HG03558 (cell line): Measurements from ENCODE around the gene PPARA.

Source experiments
- ATAC-seq: cut with Tn5 transposase; IDR thresholded peaks from one replicate; pipeline ENCODE4 v1.9.1; 2021; ENCODE audit warnings: moderate number of reproducible peaks; ENCODE audit not compliant: unreplicated experiment; ENCODE audit errors: extremely low read depth

Gene PPARA

DNA sequence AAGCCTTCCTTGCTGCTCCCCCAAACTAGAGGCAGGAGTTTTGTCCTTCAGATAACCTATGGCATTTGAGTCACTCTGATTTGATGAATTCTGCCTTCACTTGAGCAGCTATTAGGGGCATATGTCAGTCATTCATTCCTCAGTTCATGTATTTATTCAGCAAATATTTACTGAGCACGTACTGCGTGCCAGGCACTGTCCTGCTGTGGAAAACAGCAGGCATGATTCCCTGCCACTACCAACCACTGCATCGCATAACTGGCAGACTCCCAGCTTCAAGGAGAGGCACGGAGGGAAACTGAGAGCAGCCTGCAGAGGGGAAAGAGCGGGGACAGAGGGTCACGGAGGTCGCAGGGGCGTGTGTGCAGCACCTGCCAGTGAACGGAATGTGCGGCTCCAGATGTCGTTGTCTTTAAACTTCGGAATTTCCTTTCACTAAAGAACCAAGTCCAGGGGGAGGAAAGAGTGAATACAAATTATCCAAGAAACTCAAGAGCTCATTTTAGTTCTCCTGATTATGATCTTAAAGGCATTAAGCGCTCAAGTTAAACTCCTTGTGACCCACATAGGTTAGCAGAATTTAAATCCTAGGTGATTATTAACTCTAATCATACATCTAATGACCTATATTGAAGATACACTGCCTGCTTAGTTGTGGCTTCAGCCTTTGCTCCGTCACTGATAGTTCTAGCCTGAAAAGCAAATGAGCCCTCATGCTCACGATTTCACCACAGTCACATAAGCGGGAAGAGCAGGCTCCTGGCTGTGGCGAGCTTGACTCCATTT is 12.6 kb downstream of the PPARA start:
- no peak for ATAC-seq

DNA sequence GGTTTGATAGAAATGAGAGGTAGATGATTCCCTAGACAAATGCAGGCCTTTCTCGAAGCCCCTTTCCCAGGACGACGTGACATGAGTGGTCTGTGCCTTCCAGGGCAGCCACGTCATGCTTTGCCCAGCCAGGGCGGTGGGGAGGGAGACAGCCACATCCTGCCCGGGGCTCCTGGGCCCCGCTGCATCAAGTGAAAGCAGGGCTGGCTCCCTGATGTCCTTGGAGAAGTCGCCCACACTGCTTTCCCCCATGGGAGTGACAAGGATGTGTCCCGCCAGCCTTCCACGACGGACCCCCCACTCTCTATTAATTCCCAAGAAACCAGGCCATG is 13.2 kb downstream of the PPARA start:
- no peak for ATAC-seq

DNA sequence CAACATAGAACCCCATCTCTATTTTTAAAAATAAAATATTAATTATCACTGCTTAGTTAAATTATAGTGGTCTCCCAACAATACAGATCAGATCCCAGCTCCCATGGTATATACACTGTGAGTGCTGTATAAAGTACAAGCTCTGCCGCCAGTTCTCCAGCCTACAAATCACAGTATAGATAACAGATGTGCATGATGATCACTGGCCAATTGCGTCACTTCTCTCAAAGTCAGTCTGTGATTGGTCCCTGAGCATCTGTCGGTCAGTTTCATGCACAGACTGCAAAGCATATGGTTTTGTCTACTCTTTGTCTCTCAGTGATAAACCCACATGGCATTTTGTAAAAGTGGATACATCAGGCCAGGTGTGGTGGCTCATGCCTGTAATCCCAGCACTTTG is 15.7 kb downstream of the PPARA start:
- no peak for ATAC-seq

DNA sequence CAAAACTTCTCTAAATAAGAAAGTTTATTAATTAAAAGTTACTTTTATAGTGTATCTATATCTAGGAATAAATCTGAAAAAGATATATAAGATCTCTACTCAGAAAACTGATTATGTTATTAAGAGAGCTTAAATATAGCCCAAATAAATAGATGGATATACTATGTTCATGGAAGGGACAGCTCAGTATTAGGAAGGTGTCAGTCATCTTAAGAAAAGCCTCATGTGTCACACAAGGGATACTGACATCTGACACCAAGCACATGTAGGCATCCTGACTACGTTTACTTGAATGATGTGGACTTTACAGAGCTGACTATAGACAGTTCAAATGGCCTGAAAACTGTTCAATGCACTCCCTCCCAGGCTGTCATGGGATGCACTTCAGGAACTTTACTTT is 19.3 kb downstream of the PPARA start:
- no peak for ATAC-seq

DNA sequence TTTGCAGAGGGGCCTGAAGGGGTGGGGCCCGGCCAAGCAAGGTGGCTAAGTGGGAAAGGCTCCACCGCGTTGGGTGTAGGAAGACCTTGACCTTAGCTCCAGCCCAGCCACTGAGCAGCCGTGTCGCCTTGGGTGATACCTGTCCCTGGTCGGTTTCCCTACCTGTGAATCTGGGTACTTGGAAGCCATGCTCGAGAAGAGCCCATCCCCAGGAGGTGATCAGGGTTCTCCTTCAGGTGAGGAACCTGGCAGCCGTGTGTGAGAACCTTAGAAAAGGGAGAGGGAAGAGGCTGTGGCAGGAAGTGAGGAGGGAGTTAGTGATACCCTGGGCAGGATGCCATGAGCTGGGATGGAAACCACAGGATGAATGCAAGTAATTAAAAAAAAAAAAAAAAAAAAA is 21.6 kb downstream of the PPARA start:
- ATAC-seq, result no peak

DNA sequence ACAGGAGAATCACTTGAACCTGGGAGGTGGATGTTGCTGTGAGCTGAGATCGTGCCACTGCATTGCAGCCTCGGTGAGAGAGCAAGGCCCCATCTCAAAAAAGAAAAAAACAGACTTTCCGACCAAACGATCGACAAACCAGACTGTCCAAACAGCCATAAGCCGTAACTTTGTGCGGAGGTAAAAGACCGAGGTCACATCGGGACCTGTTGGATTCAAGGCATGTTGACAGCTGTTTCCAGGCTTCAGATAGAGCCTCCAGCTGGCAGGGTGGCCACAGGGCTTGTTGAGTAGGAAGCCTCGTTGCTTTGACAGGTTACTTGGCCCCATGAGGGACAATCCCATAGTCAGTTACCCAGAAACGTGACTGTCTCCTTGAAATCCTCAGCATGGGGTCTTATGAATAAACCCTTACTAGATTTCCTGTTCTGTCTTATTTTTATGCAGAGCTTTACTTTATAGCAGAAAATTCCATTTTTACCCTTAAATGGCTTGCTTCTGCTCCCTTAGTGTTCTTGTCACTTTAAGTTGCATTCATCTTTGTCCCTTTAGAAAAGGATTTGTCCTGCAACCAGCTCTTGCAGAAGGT is 22.3 kb downstream of the PPARA start:
- ATAC-seq, result no peak

DNA sequence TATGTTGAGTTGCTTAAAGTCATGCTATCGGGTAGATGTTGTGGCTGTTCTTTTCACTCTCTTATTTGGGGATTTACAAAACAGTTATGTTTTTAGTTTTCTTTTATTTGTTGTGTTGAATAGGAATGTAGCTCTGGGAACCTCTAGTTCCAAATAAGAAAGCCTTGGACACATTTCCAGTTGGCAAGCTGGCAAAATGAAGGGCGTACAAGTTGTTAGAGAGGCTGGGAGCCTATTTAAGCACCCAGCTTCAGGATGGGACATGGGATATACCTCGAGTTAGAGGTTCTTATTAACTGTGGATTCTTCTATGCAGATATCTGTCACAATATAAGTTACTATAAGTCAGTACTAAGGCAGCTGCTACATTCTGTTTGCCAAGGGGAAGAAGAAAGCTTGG is 22.8 kb downstream of the PPARA start:
- ATAC-seq, result no peak

DNA sequence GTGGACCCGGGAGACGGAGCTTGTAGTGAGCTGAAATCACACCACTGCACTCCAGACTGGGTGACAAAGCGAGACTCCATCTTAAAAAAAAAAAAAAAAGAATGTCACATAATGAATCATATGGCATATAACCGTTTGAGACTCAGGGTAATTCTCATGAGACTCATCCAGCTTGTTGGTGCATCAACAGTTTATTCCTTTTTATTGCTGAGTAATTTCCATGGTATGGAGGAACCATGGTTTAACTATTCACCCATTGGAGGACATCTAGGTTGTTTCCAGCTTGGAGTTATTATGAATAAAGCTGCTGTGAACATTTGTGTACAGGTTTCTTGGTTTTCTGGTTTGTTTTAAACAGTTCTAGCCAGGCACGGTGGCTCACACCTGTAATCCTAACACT is 25.3 kb downstream of the PPARA start:
- ATAC-seq, result no peak

DNA sequence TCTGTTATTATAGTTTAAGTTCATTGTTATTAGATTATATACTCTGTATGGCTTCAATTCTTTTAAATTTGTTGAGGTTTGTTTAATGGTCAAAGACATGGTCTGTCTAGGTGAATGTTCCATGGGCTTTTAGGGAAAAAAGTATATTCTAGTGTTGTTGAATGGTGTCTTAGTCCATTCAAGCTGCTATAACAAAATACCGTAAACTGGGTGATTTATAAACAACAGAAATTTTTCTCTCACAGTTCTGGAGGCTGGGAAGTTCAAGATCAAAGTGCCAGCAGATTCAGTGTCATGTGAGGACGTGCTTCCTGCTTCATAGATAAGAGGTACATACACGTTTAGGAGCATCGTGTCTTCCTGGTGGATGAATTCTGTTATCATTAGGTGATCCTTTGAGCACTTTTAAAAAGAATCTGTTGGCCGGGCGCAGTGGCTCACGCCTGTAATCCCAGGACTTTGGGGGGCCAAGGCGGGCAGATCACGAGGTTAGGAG is 26.2 kb downstream of the PPARA start:
- ATAC-seq, result no peak

DNA sequence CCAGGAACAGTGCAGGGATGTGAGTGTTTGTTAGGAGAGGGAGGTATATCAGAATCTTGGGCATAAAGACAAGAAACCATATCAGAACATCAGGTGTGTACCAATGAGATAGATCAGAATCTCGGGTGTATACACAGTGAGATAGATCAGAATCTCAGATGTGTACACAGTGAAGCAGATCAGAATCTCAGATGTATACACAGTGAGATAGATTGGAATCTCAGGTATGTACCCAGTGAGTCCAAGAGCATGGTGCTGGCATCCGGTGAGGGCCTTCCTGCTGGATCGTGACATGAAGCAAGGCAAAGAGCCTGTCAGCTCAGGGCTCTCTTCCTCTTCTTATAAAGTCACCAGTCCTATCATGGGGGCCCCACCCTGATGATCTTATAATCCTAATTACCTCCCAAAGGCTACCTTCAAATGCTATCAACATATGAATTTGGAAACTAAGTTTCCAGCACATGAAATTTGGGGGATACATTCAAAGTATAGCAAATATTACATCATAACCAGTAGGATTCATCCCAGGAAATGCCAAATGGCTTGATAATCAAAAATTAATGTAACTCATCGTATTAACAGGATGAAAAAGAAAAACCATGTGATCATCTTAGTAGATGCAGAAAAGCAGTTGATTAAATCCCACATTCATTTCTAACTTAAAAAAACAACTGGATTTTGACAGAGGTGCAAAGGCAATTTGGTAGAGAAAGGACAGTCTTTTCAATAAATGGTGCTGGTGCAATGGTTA is 28.6 kb downstream of the PPARA start:
- ATAC-seq, result no peak

DNA sequence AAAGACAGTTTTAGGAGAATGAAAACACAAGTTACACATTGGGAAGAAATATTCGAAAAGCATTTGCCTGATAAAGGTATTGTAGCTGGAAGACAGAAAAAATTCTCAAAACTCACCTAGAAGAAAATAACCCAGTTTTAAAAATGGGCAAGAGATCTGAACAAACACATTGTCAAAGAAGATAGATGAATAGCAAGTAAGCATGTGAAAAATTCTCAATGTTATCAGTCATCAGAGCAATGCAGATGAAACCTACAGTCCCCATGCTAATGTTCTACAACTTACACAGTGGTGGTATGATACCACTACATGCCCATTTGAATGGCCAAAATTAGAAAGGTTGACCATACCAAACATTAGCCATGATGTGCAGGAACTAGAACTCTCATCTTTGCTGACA is 29.4 kb downstream of the PPARA start:
- no peak for ATAC-seq

DNA sequence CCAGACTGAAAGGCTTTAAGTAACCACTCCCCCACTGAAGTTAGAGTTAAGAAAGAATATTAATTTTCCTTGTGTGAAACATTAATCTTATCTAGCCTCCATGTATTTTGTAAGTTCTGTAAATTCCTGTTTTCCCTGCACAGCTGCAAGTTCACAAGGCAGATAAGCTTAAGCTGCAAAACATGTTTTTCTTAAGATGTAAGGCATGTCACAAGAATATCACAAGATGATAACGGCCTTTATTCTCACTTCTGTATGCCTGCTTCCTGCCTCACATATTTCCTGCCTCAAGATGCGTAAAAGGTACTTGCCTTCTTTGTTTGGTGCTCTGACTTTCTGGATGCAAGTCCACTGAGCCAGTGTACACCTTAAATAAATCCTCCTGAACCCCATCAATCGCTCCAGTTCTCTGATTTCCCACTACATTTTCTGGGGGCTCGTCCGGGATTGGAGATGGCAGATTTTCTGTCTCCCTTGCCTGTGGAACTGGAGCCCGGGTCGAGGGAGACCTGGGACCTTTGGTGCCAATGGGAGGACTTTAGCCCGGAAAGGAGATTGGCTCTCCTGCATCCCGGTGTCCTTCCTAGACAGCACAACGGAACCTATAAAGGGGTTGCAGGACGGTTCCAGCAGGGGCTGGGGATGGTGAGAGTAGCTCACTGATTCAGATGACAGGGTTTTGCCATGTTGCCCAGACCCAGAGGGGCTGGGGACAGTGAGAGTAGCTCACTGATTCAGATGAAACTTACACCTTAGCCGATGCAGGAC is 30.2 kb downstream of the PPARA start:
- ATAC-seq, result no peak

DNA sequence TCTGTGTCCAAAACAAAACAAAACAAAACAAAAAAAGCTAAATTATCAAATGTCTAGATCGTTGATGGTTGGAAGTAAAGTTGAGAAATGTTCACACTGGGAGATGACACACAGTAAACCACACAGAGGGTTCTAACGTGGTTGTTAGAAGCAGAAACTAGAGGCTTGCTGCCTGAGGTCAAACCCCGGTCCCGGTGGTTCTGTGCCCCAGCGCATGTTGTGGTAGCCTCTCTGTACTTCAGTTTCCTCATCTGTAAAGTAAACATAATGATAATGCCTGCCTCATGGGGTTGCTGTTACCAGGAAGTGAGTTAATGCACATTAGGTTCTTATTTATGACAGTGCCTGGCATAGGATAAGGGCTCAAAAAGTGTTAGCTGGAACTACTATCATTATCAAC is 33.4 kb downstream of the PPARA start:
- ATAC-seq, result no peak

DNA sequence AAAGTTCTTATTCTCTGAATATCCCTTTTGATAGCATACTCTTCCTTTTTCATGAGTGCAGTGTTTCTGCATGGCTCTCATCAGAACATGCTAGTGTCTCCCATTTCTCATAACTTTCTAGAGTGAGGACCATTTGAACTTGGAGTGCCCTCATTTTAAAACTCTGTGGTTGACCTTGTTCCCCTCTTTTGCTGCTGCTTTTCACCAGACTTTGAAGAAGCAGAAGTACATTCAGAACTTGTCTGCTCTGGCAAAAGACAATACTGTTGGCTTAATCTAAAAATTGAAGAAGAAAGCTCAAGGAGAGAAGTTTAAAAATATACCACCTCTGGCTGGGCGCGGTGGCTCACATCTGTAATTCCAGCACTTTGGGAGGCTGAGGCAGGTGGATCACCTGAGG is 35.0 kb downstream of the PPARA start:
- no peak for ATAC-seq

DNA sequence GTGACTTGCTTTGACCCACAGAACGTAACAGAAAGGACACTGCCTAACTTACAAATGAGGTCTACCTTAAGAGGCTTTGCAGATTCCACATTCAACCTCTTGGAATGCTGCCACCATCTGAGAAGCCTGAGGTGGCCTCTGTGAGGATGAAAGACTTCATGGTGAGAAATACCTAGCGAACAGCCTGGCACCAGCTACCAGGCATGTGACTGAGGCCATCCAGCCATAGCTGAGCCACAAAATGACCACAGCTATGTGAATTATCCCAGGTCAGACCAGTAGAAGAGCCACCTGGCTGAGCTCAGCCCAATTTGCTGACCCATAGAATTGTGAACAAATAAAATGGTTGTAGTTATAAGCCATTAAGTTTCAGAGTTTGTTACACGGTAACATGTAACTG is 37.5 kb downstream of the PPARA start:
- ATAC-seq, result no peak

DNA sequence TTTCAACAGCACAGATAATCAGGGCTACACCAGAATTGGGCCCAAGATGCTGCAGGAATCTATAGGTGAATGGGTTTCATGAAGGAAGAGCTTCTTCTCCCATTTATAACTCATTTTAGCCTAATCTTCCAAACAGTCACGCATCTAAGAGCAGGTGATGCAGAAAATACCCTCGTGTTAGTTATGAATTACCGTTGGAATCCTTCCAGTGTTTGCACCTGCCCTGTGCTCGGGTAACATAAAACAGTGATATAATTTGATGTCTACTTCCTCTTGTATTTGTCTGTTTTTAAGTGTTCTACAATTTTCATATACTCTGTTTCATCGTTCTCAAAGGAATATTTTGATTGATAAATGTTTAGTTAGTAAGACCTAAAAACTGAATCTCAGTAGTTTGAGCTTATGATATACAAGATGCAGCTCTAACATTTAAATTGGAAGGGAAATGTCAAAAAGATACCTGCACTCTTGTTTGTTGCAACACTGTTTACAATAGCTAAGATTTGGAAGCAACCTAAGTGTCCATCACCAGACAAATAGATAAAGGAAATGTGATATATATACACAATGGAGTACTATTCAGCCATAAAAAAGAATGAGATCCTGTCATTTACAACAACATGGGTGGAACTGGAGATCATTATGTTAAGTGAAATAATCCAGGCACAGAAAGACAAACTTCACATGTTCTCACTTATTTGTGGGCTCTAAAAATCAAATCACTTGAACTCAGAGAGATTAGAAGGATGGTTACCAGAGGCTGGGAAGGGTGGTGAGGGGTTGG is 42.1 kb downstream of the PPARA start:
- ATAC-seq, result no peak

DNA sequence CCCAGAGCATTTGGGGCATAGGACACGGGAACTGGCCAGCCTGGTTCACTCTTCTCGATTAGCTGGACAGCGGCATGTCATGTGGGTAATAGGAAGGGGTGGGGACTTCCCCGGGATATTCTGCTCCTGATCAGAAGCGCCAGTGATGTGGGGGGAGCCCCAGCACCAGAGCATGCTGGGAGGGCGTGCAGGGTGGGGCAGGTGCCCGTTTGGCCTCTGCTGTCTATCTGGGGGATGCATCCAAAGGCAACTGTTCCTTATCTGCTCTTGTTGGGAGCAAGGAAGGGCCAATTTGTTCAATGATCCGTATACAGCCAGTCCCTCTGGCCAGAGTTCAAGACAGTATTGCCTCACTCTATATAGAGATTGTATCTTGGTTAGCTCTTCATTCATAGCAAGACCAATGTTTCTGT is 43.6 kb downstream of the PPARA start:
- no peak for ATAC-seq

DNA sequence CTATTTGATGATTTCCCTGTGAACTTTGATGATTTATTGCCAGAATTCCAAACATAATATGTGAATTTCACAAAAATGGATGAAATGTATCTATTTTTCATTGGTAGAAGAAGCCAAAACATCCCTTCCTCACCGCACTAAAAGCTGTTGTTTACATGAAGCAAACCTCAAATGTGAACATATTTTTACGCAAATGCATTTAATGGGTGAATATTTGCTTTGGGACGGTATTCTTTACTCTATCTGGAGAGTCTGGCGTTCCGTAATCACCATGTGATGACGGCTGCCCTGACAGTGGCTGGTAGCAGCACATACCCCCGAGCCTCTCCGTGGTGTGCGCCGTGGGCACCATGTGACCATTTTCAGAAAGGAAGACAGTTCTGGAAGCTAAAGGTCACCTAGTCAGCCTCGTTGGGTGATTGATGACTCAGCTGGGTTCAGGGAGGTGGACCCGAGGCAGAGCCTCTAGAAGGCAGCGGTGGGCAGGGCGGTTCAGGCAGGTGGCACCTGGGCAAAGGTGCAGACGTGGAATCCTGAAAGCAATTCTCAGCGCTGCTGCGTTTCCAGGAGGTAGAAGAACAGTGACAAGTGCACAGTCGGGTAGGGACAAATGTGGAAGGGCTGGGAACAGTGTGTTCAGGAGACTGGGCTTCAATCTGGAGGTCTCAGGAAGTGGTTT is 45.3 kb downstream of the PPARA start:
- no peak for ATAC-seq

DNA sequence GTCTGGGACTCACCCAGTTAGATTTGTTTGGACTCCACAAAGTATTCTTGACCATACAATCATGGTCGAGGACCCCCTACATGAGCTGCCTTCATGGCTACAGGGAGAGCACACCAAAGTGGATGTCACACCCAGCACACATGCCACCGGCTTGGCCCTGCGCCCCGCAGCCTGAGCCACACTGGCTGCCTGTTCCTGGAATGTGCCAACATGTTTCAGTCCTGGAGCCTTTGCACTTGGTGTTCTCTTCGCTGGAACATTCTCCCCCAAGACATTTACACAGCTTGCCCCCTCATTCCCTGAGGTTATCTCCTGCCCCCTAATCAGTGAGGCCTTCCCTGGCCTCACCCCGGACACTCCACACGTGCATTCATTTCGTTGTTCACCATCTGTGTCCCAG is 46.0 kb downstream of the PPARA start:
- no peak for ATAC-seq
